GM12875 (cell line): Measurements from ENCODE around the gene SLCO2A1.

Experiments used
- H3K4me3 ChIP-seq: one replicate; pipeline ENCODE4 v1.5.1; 2011; ENCODE audit warnings: low read depth, low read length, control low read depth
- CTCF ChIP-seq: IDR thresholded peaks from 2 replicates; pipeline ENCODE4 v1.5.1; 2011; ENCODE audit warnings: low read depth, mild to moderate bottlenecking, control low read depth, inconsistent platforms, low read length, moderate library complexity, borderline replicate concordance; ENCODE audit not compliant: insufficient read depth

SLCO2A1 gene

GRCh38 chr3:133941415-133941821, 88.3 kb downstream of the SLCO2A1 start:
- H3K4me3 ChIP-seq = no peak overlapping the region
- no peak for TF ChIP-seq CTCF

- TF ChIP-seq CTCF = no peak
- H3K4me3 ChIP-seq = no peak overlapping the region
These were observed 89.2 kb downstream of the SLCO2A1 start for GRCh38 chr3:133940536-133940935.

- no peak for TF ChIP-seq CTCF
- H3K4me3 ChIP-seq = no peak overlapping the region
These were observed 90.3 kb downstream of the SLCO2A1 start for GRCh38 chr3:133939463-133939835.

- TF ChIP-seq CTCF = no peak
These were observed 90.8 kb downstream of the SLCO2A1 start for GRCh38 chr3:133938770-133939462.

GRCh38 chr3:133937756-133938601, 91.7 kb downstream of the SLCO2A1 start:
- TF ChIP-seq CTCF = no peak

More at GRCh38 chr3:133938770-133939462, 90.8 kb downstream of the SLCO2A1 start:
- H3K4me3 ChIP-seq = no peak overlapping the region

GRCh38 chr3:133937061-133937686, 92.6 kb downstream of the SLCO2A1 start:
- H3K4me3 ChIP-seq = no peak overlapping the region
- no peak for TF ChIP-seq CTCF

More at GRCh38 chr3:133937756-133938601, 91.7 kb downstream of the SLCO2A1 start:
- no peak overlapping the region for H3K4me3 ChIP-seq
